NB4 (cell line): ENCODE data around the gene CRIP3.

Source experiments
- DNase-seq: peaks from one replicate; pipeline ENCODE4 v3.0.0; 2010; ENCODE audit warnings: low read depth
- H3K4me3 ChIP-seq: one replicate; pipeline ENCODE4 v1.5.1; 2011; ENCODE audit warnings: mild to moderate bottlenecking, low read depth, low read length, moderate library complexity
- CTCF ChIP-seq: IDR thresholded peaks from one replicate; pipeline ENCODE4 v1.5.1; 2012; ENCODE audit warnings: low read depth, low read length
- MAX ChIP-seq: IDR thresholded peaks from 2 replicates; pipeline ENCODE4 v1.6.1; 2011; ENCODE audit warnings: low read depth, low read length
- MYC ChIP-seq: IDR thresholded peaks from 2 replicates; pipeline ENCODE4 v1.6.1; 2011; ENCODE audit warnings: low read depth, low read length
- POLR2A ChIP-seq: IDR thresholded peaks from 2 replicates; pipeline ENCODE4 v1.6.1; 2011; ENCODE audit warnings: mild to moderate bottlenecking; ENCODE audit not compliant: insufficient read length; ENCODE audit errors: extremely low read depth

CRIP3 gene

GRCh38 chr6:43298565-43299337 lies 9.9 kb downstream of the CRIP3 start:
- TF ChIP-seq POLR2A (no peak), MAX (no peak), MYC (no peak), CTCF (no peak)
- DNase-seq, result no peak
- no peak overlapping the region for H3K4me3 ChIP-seq

- no peak for TF ChIP-seq MAX
- no peak for DNase-seq
- no peak within 1 kb of the TSS for H3K4me3 ChIP-seq
Measured at GRCh38 chr6:43297644-43298564, 10.7 kb downstream of the CRIP3 start, which contains the start of gene SLC22A7. SLC22A7 (plus strand) TSS chr6:43298260; CDS start chr6:43298359, 99 bp downstream.

GRCh38 chr6:43296780-43297497 lies 11.7 kb downstream of the CRIP3 start:
- no peak for TF ChIP-seq MAX
- no peak for TF ChIP-seq CTCF
- no peak for TF ChIP-seq MYC
- TF ChIP-seq POLR2A, result no peak
- no peak overlapping the region for H3K4me3 ChIP-seq
- no peak for DNase-seq

GRCh38 chr6:43295456-43295855 lies 13.2 kb downstream of the CRIP3 start:
- DNase-seq, result no peak
- H3K4me3 ChIP-seq, result no peak overlapping the region
- TF ChIP-seq POLR2A (no peak), CTCF (no peak), MAX (no peak), MYC (no peak)

- no peak overlapping the region for H3K4me3 ChIP-seq
- no peak for TF ChIP-seq MAX
- no peak for TF ChIP-seq CTCF
- no peak for TF ChIP-seq POLR2A
- no peak for TF ChIP-seq MYC
- no peak for DNase-seq
Measured at GRCh38 chr6:43294536-43294935, 14.1 kb downstream of the CRIP3 start.

GRCh38 chr6:43293698-43294097 lies 14.9 kb downstream of the CRIP3 start:
- DNase-seq, result no peak
- no peak for TF ChIP-seq MYC
- TF ChIP-seq POLR2A, result no peak
- TF ChIP-seq CTCF, result no peak
- no peak for TF ChIP-seq MAX
- H3K4me3 ChIP-seq, result no peak overlapping the region
